ENCODE results near the gene FGF9. TPM values are rescaled to one million over a fixed set of nuclear protein-coding genes. Genes with fewer than 3 reads are reported as not detected.

Gene FGF9
- total RNA-seq, 2 experiments from 2014 or later: 0.89 to 0.99 TPM

- H3K4me1 Mint-ChIP-seq: no peaks in the 10 kb centered on the region
Observed at GRCh38 chr13:21701460-21701859, 30.6 kb downstream of the FGF9 start.

GRCh38 chr13:21703846-21704245 is 33.0 kb downstream of the FGF9 start:
- peaks cover 3% of the 10 kb centered on the region for H3K27me3 Mint-ChIP-seq
- CTCF ChIA-PET: no interaction called here

More at GRCh38 chr13:21701460-21701859, 30.6 kb downstream of the FGF9 start:
- Mint-ChIP-seq H3K36me3 (no peaks in the 10 kb centered on the region), H3K9me3 (ENCODE audit: low read depth) (no peaks in the 10 kb centered on the region), H3K27ac (no peak overlapping the region), H3K4me3 (no peak overlapping the region), H3K27me3 (no peaks in the 10 kb centered on the region)
- DNase-seq (no peak), ATAC-seq (no peak)
- CTCF ChIA-PET: no interaction called here

DNA sequence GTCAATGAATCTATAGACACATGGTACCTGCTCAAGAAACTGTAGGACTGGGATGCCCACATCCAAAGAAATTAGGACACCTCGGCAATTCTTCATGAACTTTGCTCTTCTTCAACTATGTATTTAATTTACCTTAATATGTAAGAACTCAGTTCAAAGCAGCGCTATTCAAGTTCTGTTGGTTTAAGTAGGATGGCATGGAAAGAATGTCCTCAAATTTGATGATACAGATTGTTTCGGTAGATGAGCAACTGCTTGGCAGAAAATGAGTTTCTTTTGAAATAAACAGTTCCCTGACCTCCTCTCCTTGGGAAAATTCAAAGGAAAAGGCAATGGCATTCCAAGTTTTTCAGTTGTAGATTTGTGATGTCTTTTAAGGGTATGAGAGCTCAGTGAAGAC is 36.7 kb downstream of the FGF9 start:
- Mint-ChIP-seq H3K4me3 (no peak overlapping the region), H3K36me3 (no peaks in the 10 kb centered on the region), H3K4me1 (no peaks in the 10 kb centered on the region), H3K9me3 (ENCODE audit: low read depth) (peaks cover 4% of the 10 kb centered on the region), H3K27me3 (peaks cover 22% of the 10 kb centered on the region), H3K27ac (no peak overlapping the region)
- CTCF ChIA-PET: no interaction called here
- no peak for ATAC-seq
- DNase-seq: no peak

More at GRCh38 chr13:21703846-21704245, 33.0 kb downstream of the FGF9 start:
- ATAC-seq (no peak), DNase-seq (no peak)
- Mint-ChIP-seq H3K27ac (no peak overlapping the region), H3K9me3 (ENCODE audit: low read depth) (no peaks in the 10 kb centered on the region), H3K4me1 (no peaks in the 10 kb centered on the region), H3K36me3 (no peaks in the 10 kb centered on the region), H3K4me3 (no peak overlapping the region)

- peaks cover 31% of the 10 kb centered on the region for H3K27me3 Mint-ChIP-seq
- H3K4me3 Mint-ChIP-seq: no peak overlapping the region
- CTCF ChIA-PET: no interaction called here
- no peaks in the 10 kb centered on the region for H3K4me1 Mint-ChIP-seq
- peaks cover 4% of the 10 kb centered on the region for H3K9me3 Mint-ChIP-seq (ENCODE audit: low read depth)
- DNase-seq: no peak
- ATAC-seq: no peak
- H3K27ac Mint-ChIP-seq: no peak overlapping the region
- no peaks in the 10 kb centered on the region for H3K36me3 Mint-ChIP-seq
Observed at GRCh38 chr13:21709697-21710096, 38.8 kb downstream of the FGF9 start.

DNA sequence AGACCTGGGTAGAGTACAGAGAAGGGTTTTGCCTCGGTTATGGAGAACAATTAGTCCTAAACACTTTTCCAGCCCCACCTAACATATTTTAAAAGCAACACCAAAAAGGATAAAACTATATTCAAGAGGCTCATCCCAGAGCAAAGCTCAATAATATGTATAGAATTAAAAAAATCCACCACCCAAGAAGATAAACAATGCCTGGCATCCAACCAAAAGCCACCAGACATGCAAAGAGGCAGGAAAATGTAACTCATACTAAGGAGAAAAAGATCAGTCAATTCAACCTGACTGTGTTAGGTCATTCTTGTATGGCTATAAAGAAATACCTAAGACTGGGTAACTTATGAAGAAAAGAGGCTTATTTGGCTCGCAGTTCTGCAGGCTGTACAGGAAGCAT is 39.3 kb downstream of the FGF9 start:
- no peaks in the 10 kb centered on the region for H3K36me3 Mint-ChIP-seq
- H3K4me3 Mint-ChIP-seq: no peak overlapping the region
- no peak overlapping the region for H3K27ac Mint-ChIP-seq
- peaks cover 36% of the 10 kb centered on the region for H3K27me3 Mint-ChIP-seq
- CTCF ChIA-PET: no interaction called here
- H3K4me1 Mint-ChIP-seq: no peaks in the 10 kb centered on the region
- H3K9me3 Mint-ChIP-seq (ENCODE audit: low read depth): peaks cover 4% of the 10 kb centered on the region
- DNase-seq (no peak), ATAC-seq (no peak)

DNA sequence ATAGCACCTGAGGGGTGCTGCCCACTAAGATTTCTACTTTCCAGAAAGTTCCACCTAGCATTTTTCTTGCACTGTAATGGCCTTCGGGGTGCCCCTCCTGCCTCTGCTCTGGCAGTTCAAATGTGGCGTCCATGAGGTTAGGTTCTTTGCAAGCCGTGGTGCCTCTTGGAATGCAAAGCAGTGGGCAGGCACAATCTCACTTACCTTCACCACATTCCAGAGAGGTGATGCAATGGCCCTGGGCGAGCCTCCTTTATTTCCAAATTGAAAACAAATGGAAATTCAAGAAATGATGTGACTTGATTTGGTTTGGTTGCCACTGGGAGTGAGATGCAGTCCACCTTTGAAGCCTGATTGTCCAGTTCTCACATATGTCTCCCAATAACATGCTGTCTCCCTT is 46.9 kb downstream of the FGF9 start:
- Mint-ChIP-seq H3K4me3 (no peak overlapping the region), H3K4me1 (no peaks in the 10 kb centered on the region), H3K27me3 (peaks cover 34% of the 10 kb centered on the region), H3K36me3 (no peaks in the 10 kb centered on the region), H3K9me3 (ENCODE audit: low read depth) (no peaks in the 10 kb centered on the region), H3K27ac (no peak overlapping the region)
- no peak for DNase-seq
- ATAC-seq: no peak
- CTCF ChIA-PET: no interaction called here

GRCh38 chr13:21719463-21719862 is 48.6 kb downstream of the FGF9 start:
- DNase-seq: no peak
- CTCF ChIA-PET: no interaction called here
- no peak overlapping the region for H3K4me3 Mint-ChIP-seq
- H3K27ac Mint-ChIP-seq: no peak overlapping the region
- ATAC-seq: no peak
- no peaks in the 10 kb centered on the region for H3K9me3 Mint-ChIP-seq (ENCODE audit: low read depth)
- H3K4me1 Mint-ChIP-seq: no peaks in the 10 kb centered on the region
- no peaks in the 10 kb centered on the region for H3K36me3 Mint-ChIP-seq
- H3K27me3 Mint-ChIP-seq: peaks cover 28% of the 10 kb centered on the region

DNA sequence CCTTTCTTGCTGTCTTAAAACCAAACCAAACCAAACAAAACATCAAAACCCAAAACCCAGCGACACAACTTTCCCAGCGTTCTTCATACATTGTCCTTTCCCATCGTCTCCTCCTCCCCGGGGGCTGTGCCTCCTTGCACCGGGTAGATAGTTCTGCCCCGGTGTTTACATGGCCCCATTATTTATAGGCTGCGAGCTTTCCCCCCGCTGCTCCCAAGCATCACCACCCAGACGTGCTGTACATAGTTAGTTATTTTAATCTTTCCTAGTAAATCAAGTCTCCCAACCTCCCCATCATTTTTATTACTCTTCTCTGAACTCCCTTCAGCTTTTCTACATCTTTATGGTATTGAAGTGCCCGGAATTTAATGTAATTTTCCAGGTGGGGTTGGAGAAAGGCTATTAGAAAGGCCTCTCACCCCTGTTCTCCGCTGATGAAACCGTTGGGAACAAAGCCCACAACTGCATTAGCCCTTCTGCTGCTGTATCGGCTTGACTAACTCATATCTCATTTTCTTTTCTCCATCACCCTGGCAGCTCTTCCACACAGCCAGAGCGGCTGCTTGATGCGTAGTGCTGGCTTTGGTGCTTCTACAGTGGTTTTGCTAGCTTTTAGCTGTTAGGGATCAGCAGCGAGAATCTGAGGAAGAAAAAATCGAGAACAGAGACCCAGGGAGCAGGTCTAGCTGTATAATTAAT is 53.1 kb downstream of the FGF9 start:
- H3K9me3 Mint-ChIP-seq (ENCODE audit: low read depth): peaks cover 4% of the 10 kb centered on the region
- no peak overlapping the region for H3K4me3 Mint-ChIP-seq
- ATAC-seq (no peak), DNase-seq (no peak)
- CTCF ChIA-PET: no interaction called here
- H3K36me3 Mint-ChIP-seq: peaks cover 3% of the 10 kb centered on the region
- no peak overlapping the region for H3K27ac Mint-ChIP-seq
- H3K4me1 Mint-ChIP-seq: no peaks in the 10 kb centered on the region
- peaks cover 8% of the 10 kb centered on the region for H3K27me3 Mint-ChIP-seq

- DNase-seq (no peak), ATAC-seq (no peak)
- H3K36me3 Mint-ChIP-seq: peaks cover 3% of the 10 kb centered on the region
- no peak overlapping the region for H3K4me3 Mint-ChIP-seq
- CTCF ChIA-PET: no interaction called here
- peaks cover 4% of the 10 kb centered on the region for H3K9me3 Mint-ChIP-seq (ENCODE audit: low read depth)
- no peak overlapping the region for H3K27ac Mint-ChIP-seq
- peaks cover 3% of the 10 kb centered on the region for H3K27me3 Mint-ChIP-seq
- no peaks in the 10 kb centered on the region for H3K4me1 Mint-ChIP-seq
Observed at GRCh38 chr13:21730186-21730880, 59.5 kb downstream of the FGF9 start.

DNA sequence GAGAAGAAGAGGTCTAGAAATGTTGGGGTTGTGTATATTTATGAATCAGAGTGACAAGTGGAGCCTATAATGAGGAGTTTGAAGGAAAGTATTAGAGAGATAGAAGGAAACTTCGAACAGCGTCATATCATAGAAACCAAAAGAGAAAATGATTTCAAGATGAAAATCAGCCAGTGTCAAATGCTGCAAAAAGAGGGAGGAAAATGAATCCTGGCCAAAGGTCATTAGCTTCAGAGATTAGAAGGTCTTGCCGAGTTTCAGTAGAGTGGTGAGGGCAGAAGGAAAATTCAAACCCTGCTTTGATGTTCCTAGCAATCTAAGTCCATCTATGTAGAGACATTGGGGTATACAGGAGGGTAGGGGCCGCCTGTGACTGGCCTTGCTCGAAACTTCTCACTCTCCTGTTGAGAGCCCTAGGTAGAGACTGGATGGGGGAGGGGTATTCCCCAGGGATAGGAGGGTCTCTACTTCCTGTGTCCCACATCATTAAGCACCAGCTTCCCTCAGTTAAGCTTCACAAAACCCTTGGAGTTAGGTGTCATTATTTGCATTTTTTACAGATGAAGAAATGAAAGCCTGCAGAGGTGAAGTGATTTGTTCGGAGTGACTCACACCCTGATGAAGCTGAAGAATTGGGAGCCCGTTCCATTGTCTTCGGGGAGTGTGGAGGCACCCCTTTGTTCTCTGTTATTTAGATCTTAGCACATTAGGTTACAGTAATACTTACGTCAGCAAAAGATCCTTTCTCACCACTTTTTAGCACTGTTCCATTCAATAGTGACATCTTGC is 62.8 kb downstream of the FGF9 start:
- CTCF ChIA-PET: no interaction called here
- Mint-ChIP-seq H3K9me3 (ENCODE audit: low read depth) (no peaks in the 10 kb centered on the region), H3K4me3 (no peak overlapping the region), H3K36me3 (no peaks in the 10 kb centered on the region), H3K27ac (no peak overlapping the region), H3K4me1 (no peaks in the 10 kb centered on the region), H3K27me3 (peaks cover 7% of the 10 kb centered on the region)
- DNase-seq (no peak), ATAC-seq (no peak)

DNA sequence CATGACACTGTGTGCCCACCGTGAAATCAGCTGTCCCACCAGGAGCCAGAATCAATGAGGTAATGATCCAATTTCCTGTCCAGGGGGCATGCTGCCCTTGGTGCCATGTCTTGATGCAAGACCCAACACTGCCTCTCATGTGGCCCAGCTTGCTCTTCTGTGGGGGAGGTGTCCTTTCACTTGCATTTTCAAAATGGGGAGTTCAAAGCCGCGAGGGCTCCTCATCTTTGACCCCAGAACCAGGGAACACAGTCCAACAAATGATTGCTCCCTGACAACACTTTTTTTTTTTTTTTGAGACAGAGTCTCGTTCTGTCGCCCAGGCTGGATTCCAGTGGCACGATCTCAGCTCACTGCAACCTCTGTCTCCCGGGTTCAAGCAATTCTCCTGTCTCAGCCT is 64.1 kb downstream of the FGF9 start:
- DNase-seq (no peak), ATAC-seq (no peak)
- Mint-ChIP-seq H3K9me3 (ENCODE audit: low read depth) (no peaks in the 10 kb centered on the region), H3K27ac (no peak overlapping the region), H3K4me1 (no peaks in the 10 kb centered on the region), H3K27me3 (peaks cover 7% of the 10 kb centered on the region), H3K4me3 (no peak overlapping the region), H3K36me3 (no peaks in the 10 kb centered on the region)
- CTCF ChIA-PET: no interaction called here

DNA sequence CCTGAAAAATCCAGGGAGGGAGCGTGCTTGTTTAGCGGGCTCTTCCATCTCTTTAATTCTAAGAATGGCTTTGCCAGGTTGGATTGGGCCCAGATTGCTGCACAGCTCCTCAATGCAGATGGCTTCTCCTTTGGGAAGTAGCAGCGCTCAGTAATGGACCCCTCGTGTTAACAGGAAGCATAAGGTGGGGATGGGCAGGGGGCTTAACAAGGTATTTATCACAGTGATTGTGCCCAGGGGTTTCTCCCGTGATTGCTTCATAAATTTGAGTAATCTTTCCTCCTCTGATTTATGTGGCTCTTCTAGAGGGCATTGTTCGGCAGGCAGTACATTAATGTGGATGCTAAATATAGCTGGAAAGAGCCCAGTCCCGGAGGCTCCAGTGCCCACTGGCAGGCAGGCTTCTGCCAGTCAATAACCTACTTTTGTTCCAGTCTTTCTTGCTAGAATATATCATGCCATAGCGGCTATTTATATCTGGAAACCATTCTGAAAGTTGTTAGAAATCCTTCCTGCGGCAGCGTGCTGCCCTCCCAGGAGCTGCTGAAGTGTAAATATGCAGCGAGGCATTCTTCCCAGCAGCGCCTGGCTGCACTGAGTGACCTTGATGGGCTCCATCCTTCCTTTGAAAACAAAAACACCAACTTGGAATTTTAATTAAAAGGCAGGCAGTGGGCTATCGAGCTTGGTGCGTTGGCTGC is 65.0 kb downstream of the FGF9 start:
- no peak overlapping the region for H3K27ac Mint-ChIP-seq
- H3K9me3 Mint-ChIP-seq (ENCODE audit: low read depth): no peaks in the 10 kb centered on the region
- CTCF ChIA-PET: no interaction called here
- ATAC-seq (no peak), DNase-seq (no peak)
- peaks cover 7% of the 10 kb centered on the region for H3K27me3 Mint-ChIP-seq
- H3K4me1 Mint-ChIP-seq: no peaks in the 10 kb centered on the region
- H3K36me3 Mint-ChIP-seq: no peaks in the 10 kb centered on the region
- H3K4me3 Mint-ChIP-seq: no peak overlapping the region

DNA sequence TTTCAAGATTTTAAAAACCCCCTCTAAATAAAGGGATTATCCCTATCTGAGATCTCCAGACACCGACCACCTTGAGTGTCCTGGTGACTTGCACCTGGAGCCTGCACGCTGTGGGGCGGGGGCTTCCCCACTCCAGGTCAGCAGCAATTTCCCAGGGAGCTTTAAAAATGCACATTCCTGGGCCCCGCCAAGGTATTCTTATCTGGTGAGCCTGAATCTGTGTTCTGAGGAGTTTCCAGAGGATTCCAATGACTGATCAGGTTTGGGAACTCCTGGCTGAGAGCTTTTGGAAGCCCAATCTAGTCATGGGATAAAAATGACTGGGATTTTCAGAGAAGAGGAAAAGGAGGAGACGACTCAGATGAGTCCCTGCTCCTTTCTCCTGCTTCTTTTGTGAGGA is 66.1 kb downstream of the FGF9 start:
- Mint-ChIP-seq H3K9me3 (ENCODE audit: low read depth) (no peaks in the 10 kb centered on the region), H3K4me3 (no peak overlapping the region), H3K27me3 (peaks cover 4% of the 10 kb centered on the region), H3K36me3 (no peaks in the 10 kb centered on the region), H3K4me1 (no peaks in the 10 kb centered on the region), H3K27ac (no peak overlapping the region)
- DNase-seq (no peak), ATAC-seq (no peak)
- CTCF ChIA-PET: no interaction called here

Measured in activated CD8-positive, alpha-beta memory T cell treated with anti-CD3 and anti-CD28 coated beads, Interleukin-2, amount 10 ng/mL, durations not matched to agents 7 days and 5 days (primary cell).